GM19239 (cell line): ENCODE results near the gene DOCK3.
"Not testable (repeated sequence)": the region's sequence is repeated elsewhere in the genome, so short reads cannot be mapped to it uniquely, and the experiment has no call there.

Experiments
- DNase-seq: peaks from one replicate; pipeline ENCODE4 v3.0.0; 2011; ENCODE audit warnings: low spot score; ENCODE audit not compliant: insufficient read length
- FAIRE-seq: peaks from 2 replicates; lab custom pipeline; 2011; peaks lifted over from hg19 to GRCh38; lab: Jason Lieb, UNC

The DOCK3 gene

DNA sequence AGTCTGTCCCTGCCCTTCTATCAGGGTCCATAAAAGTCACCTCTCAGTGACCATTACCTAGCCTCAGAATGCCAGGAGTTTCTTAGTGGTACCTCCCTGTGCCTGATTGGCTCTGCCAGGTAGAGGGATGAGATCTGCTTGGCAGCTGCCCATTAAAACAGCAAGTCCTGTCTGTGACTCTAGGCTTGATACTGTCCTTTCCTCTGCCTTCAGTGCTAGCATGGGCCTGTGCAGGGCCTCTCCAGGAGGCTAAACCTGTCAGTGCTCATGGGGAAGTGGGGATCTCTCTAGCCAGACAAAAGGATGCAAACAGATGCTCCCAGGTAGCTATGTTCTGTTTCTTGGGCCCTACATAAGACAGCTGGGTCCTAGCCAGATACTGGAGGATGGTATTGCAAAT is 700.4 kb downstream of the DOCK3 start:
- FAIRE-seq (no peak), DNase-seq (no peak)

DNA sequence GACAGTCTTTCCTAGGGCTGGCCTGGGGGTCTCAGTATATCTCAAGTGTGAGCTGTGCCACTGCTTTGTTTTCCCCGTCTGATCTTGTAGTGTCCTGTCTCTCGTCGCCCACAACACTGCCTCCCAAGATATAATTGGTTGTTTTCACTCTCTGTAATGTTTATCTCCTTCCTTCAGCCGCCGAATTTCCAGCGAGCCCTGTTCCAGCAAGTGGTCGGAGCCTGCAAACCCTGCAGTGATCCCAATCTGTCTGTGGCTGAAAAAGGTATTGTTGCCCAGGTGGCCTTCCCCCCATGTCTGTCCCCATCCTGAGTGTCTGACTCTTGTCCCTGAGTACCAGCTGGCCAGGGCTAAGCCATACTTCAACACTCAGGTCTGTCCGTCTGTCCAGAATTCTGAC is 700.8 kb downstream of the DOCK3 start:
- DNase-seq (no peak), FAIRE-seq (no peak)

DNA sequence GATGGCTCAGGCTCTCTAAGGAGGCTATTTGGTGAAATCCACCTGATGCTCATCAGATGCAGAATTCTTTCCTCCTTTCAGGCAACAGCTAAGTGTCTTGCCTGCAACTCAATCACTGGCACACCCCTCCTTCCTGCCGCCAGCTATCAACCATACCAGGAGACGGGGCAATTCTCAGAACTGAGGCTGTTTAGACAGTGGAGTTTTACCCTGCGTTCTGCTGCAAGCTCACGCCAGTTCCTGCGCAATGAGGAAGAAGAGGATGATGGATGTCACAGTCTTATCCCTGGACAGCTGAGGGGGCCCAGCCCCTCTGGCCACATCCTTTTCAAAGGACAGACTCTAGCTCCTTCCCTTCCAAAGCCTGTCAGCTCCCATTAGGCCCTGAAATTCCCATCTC is 703.3 kb downstream of the DOCK3 start:
- DNase-seq (no peak), FAIRE-seq (no peak)

DNA sequence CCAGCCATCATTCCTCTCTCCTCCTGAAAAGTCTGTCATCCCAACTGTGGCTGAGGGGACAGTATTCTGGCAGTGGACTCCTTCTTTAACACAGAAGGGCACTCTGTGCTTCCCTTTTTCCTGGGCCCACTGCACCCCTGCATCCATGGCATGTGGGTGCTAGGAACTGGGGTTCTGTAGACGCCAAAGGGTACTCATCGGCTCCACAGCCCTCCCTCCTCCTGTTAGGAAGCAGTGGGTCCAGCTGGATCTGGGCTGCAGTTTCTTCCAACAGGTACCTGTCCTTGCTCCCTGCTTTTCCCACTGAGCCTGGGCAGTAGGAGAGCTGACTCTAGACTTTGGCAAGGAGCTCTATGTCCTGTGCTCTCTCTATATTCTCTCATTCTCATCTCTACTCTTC is 704.0 kb downstream of the DOCK3 start:
- no peak for FAIRE-seq
- no peak for DNase-seq

DNA sequence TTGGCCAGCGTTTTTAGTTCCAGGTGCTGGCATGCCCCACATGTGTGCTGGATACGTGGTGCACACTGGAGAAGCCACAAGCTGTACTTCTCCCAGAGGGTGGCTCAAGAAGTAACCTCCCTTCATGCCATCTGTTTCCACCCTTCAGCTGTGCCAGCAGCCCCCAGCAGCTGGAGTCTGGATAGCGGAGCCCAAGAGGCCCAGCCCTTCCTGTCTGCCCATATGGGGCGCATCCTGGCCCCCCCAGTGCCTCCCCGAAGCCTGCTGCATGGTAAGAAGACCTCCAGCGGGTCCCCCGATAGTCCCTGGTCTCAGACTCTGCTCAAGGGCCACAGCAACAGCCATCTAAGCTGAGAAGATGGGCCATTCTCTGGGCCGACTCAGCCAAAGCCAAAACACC is 704.6 kb downstream of the DOCK3 start:
- no peak for FAIRE-seq
- DNase-seq = no peak

DNA sequence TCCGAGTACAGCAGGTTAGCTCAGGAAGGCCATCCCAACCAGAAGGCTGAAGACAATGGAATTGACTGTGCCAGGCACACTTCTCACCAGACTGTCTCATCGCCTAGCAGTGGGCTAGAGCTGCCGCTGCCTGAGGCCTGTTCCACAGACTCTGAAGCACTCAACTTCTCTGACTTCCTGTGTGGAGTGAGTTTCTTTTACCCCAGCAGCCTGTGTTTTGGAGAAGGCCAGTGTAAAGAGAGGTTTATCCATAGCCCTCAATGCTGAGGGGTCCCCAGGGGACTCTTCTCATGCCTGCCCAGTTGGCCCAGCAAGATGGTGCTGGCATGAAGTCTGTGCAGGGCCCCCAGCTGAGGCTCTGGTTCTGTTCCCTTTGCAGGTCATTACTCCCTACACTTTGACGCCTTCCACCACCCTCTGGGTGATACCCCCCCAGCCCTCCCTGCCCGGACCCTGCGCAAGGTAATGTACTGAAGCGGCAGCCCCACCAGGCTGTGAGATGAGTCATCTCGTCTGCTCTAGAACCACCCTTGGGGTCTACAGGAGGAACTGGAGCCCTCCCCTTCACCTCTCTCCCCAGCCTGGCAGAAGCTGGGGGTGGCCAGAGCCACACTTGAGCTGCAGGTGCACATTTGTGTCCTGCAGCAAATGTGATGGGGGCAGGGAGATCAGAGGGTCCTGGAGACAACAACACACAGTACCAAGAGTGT is 705.2 kb downstream of the DOCK3 start:
- DNase-seq = no peak
- FAIRE-seq = no peak

DNA sequence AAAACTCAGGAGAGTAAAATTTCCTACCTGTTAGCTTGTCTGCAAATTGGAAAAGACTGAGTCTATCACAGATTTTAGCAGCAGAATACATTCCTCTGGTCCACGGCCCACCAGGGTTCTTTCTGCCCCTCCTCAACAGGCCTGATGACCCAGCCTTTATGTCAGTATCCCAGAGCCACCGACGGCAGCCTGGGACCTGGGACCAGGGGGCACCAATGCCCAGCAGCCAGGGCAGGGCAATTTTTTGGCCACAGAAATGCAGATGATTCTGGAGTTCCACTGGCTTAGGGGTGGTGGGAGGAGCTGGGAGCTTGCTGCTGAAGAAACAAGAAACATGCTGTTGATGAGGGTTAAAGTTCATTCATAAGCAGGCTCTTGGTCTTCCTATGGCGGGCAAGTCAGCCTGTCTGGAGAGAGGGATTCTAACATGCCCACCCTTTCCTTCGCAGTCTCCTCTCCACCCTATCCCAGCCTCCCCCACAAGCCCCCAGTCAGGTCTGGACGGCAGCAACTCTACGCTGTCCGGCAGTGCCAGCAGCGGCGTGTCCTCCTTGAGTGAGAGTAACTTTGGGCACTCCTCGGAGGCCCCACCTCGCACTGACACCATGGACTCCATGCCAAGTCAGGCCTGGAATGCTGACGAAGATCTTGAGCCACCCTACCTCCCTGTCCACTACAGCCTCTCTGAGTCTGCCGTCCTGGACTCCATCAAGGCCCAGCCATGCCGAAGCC is 706.0 kb downstream of the DOCK3 start:
- no peak for DNase-seq
- FAIRE-seq = no peak

DNA sequence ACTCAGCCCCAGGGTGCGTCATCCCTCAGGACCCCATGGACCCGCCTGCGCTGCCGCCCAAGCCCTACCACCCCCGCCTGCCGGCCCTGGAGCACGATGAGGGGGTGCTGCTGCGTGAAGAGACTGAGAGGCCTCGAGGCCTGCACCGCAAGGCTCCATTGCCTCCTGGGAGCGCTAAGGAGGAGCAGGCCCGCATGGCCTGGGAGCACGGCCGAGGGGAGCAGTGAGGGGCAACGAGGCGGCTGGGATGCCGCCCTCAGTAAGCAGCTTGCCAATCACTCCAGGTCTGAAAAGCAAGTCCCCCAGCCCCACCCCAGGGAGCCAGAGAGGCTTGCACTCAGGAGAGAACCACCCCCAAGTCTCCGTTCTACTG is 706.6 kb downstream of the DOCK3 start:
- DNase-seq = no peak
- FAIRE-seq = no peak

DNA sequence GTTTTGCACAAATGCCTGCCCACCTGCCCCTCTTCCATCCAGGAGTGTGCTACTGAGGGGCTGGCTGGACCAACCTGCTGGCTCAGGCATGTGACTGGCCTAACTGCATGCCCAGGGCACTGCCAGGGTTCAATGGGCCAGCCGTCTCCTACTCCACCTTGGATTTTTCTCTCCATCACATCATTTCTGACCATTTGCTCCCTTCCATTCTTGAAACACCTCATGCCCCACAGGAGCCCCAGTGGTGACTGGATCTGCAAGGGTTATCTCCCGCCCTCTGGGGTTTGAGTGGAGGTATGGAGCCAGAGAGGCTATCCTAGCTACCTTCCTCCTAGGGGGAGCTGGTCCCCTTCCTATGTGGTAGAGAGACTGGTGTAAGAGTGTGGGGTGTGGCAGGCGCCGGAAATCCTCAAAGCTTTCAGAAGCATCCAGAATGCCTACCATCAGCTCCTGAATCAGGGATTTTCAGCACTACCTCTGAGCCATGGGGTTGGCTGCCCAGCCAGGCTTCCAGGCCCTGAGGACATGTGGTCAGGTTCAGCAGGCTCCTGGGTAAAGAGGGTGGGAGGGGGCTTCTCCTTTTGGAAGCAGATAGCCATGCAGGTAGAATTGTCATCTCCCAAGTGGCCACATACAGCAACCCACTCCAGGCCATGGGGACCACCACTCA is 707.5 kb downstream of the DOCK3 start:
- DNase-seq (no peak), FAIRE-seq (no peak)

DNA sequence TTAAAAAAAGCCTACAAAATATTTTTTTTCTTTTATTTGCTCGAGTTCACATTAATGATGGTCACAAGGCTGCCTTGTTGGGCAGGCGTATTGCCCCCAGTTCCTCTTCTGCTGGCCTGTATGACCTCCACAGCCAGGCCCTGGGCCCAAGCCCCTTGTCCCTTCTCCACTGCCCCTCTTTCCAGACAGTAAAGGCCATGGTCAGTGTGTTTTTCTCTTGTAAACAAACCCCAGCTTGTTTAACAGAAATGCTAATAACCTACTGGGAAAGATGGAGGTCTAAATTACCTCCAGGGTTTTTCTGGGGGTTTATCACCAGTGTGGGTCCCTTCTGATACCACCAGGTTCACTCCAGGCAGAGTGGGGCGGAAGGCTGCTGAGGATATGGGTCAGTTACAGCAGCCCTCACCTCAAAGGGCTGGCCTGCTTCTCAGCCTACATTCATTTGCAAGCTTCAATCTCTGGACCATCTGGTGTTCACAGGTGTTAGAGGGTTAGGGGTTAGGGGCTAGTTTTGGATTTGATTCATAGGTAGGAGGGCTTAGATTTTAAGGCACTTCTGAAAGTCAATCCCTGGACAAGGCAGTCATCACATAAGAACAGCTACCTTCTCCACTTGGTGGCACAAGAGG is 708.3 kb downstream of the DOCK3 start:
- FAIRE-seq = no peak
- DNase-seq = no peak

DNA sequence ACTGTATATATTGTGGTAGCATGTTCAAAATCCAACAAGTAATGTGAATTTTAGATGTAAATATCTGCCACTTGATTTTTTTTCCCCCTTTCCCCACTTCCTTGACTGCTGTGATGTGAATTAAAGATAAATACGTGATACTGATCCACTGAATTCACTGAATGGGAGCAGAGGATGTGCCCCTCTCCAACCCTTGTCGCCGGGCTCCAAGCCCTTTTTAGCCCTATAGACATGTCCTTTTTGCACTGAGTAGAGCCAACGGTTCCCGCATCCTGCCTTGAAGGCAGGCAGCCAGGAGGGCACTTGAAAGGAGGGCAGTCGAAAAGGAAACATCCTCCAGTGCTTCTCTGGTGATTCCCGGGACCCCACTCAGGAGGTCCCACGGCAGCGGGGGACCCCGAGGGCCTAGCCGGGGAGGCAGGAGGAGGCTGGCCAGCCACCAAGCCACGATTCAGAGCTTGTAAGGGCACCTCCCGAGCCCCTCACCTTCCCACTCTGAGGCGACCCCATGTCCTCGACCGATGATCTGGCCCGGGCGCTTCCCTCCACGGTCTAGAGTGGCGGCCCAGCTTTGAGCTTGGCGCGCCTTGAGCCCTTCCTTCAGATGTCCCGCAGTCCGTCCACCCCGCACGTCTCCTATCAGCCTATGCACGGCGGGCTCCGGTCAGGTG is 709.5 kb downstream of the DOCK3 start:
- DNase-seq (peak; percentile 25), FAIRE-seq (peak; percentile 84)

DNA sequence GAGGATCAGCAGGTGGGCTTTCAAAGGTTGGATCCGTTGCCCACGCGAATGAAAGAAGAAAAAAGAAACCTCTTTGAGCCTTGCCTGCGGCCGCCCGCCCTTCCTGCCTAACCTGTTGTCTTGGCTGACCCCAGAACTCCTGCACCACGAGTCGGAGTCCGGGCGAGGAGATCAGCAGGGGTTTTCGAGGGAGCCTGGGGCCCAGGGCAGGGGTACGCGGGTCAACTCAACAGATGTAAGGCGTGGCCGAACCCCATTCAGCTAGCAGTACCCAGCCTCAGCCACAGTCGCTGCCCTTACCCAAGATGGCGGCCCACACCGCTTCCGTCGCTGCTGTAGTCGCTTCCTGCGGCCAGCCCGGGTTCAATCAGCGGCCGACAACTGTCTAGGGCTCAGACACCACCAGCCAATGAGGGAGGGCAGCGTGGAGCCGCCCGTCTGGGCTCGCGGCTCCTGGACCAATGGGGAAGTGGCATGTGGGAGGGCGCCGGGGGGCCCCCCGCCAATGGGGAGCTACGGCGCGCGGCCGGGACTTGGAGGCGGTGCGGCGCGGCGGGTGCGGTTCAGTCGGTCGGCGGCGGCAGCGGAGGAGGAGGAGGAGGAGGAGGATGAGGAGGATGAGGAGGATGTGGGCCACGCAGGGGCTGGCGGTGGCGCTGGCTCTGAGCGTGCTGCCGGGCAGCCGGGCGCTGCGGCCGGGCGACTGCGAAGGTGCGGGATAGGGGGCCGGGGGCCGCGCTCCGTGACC is 710.2 kb downstream of the DOCK3 start, which contains the start of gene MANF:
MANF (plus strand) TSS at position 566 of the 748 bp plus-strand sequence; CDS start at position 618, 52 bp downstream.
- DNase-seq (peak; percentile 99), FAIRE-seq (peak; percentile 99)

DNA sequence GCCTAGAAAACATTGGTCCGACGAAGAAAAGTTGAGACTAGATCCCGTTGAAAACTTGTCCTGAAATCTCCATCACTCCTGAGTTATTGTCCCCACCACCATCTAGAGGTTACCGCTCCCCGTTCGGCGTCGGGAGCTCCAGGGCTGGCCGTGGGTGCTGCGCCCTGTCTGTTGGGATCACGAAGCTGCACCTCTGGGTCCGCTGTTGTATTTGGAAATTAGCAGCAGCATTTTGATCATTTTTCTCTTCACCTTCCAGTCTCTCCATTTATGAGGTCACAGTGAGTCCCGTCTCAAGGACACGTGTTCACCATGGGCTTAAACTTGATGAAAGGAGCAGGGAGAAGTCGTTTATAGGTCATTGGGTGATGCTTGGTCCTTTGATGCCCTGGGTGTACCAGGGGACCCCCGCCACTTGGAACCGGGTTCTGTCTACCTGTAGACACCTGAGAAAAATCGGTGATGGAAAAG is 710.9 kb downstream of the DOCK3 start:
- FAIRE-seq (no peak), DNase-seq (no peak)

DNA sequence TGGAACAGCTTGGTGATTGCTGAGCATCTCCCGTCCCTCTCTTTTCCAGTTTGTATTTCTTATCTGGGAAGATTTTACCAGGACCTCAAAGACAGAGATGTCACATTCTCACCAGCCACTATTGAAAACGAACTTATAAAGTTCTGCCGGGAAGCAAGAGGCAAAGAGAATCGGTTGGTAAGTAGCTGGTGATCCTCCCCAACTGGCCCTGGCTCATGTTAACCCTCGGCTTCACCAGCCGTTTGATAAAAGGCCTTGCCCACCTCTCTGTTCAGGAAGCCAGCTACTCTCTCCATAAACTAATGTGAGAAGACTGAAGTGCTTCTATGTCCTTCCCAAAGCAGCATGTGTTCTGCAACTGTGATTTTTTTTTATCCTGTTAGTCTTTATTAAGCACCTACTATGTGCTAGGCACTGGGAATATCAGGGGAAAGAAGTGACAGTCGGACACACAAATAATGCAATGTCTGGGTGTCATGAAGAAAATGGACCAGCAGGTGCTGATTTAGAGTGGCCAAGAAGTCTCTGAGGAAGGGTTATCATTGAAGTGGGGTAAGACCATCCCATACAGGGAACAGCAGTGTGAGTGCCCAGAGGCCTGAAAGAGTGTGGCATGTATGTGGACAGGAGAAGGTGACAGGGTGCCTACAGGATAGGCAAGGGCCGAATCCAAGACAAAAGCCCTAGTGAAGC is 711.6 kb downstream of the DOCK3 start:
- FAIRE-seq = no peak

DNA sequence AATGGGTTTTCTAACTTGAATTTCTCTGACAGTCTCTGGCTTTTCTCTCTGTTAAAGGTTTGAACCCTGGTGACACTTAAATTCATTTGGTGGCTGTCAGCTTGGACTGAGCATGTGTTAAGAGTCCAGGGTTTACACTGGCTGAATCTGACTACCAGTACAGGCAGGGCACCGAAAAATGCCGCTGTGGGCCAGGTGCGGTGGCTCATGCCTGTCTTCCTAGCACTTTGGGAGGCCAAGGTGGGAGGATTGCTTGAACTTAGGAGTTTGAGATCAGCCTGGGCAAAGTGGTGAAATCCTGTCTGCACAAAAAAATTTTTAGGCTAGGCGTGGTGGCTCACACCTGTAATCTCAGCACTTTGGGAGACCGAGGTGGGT is 712.1 kb downstream of the DOCK3 start:
- no peak for FAIRE-seq
- DNase-seq = no peak

More for the DNA sequence above, 711.6 kb downstream of the DOCK3 start:
- no peak for DNase-seq

DNA sequence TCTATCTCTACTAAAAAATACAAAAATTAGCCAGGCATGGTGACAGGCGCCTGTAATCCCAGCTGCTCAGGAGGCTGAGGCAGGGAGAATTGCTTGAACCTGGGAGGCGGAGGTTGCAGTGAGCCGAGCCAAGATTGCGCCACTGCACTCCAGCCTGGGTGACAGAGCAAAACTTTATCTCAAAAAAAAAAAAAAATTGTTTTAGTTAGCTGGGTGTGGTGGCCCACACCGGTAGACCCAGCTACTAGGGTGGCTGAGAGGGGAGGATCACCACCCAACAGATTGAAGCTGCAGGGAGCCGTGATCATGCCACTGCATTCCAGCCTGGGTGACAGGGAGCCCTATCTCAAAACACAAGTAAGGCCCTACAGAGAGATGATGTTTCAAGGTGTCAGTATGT is 712.6 kb downstream of the DOCK3 start:
- FAIRE-seq, DNase-seq: not testable (repeated sequence)

DNA sequence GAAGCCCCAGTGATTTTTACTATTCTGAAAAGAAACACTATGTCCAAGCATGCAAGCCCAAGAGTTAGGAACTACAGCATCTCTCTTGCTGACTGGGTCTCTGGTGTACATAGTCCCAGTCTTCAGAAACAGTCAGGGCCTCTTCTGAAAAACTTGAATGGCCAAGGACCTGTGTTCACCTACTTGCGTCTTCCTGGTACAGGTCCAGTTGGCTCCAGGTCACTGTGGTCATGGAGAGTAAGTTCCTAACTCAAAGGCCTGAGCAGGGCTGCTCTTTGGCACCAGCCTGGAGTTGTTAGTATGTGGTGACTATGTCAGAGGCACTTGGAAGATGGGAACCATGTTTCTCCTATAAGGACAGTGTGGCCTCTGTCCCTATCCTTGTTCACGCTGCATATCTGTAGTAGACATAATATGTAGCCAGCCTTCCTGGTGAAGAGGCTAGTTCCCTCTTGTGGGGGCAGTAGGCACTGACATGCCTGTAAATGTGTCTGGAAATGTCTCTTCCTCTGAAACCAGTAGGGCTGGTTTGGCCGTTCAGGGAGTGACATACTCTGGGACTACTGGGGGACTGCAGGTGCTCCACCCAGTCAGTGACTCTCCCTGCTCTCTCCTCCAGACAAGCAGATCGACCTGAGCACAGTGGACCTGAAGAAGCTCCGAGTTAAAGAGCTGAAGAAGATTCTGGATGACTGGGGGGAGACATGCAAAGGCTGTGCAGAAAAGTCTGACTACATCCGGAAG is 713.7 kb downstream of the DOCK3 start:
- FAIRE-seq = no peak

More for the DNA sequence above, 713.7 kb downstream of the DOCK3 start:
- DNase-seq = no peak
